ENCODE data around the gene KIAA0513. TPM values are rescaled to one million over a fixed set of nuclear protein-coding genes. Genes with fewer than 3 reads are reported as not detected.

The KIAA0513 gene
- total RNA-seq, 2 experiments from 2014 or later: 9.6 to 10.4 TPM

DNA sequence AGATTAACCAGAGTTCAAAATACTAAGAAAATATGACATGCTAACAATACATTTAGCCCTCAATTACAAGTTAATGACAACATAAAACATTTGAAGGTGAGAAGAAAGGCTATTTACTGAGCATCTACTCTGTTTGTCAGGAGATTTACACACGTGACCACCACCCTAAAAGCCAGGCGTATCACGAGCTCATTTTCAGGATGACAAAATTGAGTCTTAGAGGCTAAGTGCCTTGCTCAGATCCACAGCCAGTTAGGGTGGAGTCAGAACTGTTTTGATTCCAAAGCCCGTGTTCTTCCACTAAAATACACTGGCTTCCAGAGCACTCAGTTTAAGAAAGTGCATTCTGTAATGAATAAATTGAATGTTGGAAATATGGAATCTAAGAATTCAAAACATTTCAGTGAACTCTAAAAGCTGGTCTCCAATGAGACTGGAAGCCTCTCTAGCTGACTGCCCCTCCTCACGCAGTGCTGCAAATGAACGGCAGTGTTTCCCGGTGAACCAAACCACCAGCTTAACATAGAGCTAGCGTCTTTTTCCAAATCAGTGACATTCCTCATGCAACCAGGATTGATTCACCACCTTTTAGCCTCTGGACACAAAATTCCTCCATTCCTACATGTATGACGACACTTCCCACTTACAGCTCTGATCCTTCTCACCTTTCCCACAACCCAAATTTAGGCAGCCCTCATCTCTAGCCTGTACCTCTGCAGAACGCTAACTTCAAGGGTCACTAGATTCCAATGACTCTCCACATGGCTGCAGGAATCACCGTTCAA, 22.1 kb upstream of the KIAA0513 start:
- ATAC-seq: no peak
- ChIA-PET CTCF (interaction anchor here (0.7 to 1.8 kb wide), 4 partner anchors 10 to 123 kb away, joined by 3 to 4 read pairs (median 4); no protein-coding TSS in a partner anchor), POLR2A (no interaction called here)
- Mint-ChIP-seq H3K27me3 (no peaks in the 10 kb centered on the region), H3K27ac (no peak overlapping the region), H3K4me1 (peaks cover 69% of the 10 kb centered on the region), H3K9me3 (ENCODE audit: low read depth) (no peaks in the 10 kb centered on the region), H3K4me3 (no peak overlapping the region), H3K36me3 (ENCODE audit: low read depth) (peaks cover 6% of the 10 kb centered on the region)
- intact Hi-C loops (cut with DNase I, micrococcal nuclease): no loop called here
- no peak for DNase-seq

DNA sequence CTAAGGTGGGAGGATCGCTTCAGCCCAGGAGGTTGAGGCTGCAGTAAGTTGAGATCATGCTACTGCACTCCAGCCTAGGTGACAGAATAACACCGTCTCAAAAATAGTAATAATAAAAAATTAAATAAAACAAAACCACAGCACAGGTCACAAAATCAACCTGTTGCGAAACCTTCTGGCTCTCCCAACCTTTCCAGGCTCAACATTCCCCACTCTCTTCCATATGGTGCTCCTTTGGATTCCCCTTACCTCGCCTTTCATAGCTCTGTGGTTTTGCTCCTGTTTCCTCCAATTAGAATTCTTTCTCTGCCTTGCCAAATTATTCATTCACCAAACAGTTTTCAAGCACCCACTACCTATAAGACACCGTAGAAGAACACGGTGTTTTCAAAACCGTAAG, 21.0 kb upstream of the KIAA0513 start:
- Mint-ChIP-seq H3K9me3 (ENCODE audit: low read depth) (no peaks in the 10 kb centered on the region), H3K27ac (no peak overlapping the region), H3K4me3 (no peak overlapping the region), H3K27me3 (no peaks in the 10 kb centered on the region), H3K4me1 (peaks cover 68% of the 10 kb centered on the region), H3K36me3 (ENCODE audit: low read depth) (peaks cover 6% of the 10 kb centered on the region)
- DNase-seq: no peak
- ATAC-seq: no peak
- intact Hi-C loops (cut with DNase I, micrococcal nuclease): no loop called here
- ChIA-PET POLR2A (no interaction called here), CTCF (interaction anchor here (0.8 to 1.2 kb wide), 2 partner anchors 10 to 122 kb away, joined by 3 read pairs; no protein-coding TSS in a partner anchor)

DNA sequence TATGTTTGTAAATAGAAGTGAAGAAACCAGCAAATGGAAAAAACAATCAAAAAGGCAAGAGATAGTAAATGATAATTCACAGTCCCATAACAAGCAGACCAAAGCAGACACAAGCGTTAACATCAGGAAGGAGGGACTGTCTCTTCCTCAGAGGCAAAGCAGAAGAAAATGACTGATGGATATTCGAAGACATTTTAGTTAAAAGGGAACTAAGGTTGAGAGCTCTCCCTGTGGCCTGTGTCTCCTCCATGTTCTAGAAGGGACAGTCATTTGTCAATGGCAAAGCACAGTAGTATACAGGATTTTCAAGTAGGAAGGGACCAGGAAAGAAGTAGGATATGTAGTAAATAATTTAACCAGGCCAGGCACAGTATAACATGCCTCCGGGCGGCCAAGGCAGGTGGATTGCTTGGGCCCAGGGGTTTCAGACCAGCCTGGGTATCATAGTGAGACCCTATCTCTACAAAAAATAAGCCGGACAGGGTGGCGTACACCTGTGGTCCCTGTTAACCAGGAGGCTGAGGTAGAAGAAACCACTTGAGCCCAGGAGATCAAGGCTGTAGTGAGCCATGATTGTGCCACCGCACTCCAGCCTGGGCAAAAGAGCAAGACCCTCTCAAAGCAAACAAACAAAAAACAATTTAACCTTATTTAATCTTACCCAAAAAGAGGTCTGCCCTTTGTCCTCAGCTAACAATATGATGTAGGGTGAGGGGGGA, 19.9 kb upstream of the KIAA0513 start:
- Mint-ChIP-seq H3K9me3 (ENCODE audit: low read depth) (no peaks in the 10 kb centered on the region), H3K27me3 (no peaks in the 10 kb centered on the region), H3K4me1 (peaks cover 60% of the 10 kb centered on the region), H3K36me3 (ENCODE audit: low read depth) (peaks cover 6% of the 10 kb centered on the region), H3K4me3 (no peak overlapping the region), H3K27ac (no peak overlapping the region)
- DNase-seq (no peak), ATAC-seq (no peak)
- ChIA-PET CTCF (interaction anchor here (1.2 kb wide), 1 partner anchor 79 kb away, joined by 3 read pairs; no protein-coding TSS in a partner anchor), POLR2A (no interaction called here)
- intact Hi-C loops (cut with DNase I, micrococcal nuclease): no loop called here

- POLR2A ChIA-PET: interaction anchor here (0.7 kb wide), 1 partner anchor 549 kb away, joined by 4 read pairs; no protein-coding TSS in a partner anchor
- H3K4me3 Mint-ChIP-seq: no peak overlapping the region
- intact Hi-C loops (cut with DNase I, micrococcal nuclease): no loop called here
- no peak for ATAC-seq
- H3K9me3 Mint-ChIP-seq (ENCODE audit: low read depth): no peaks in the 10 kb centered on the region
- CTCF ChIA-PET: interaction anchor here (1.2 kb wide), 1 partner anchor 78 kb away, joined by 3 read pairs; no protein-coding TSS in a partner anchor
- peaks cover 53% of the 10 kb centered on the region for H3K4me1 Mint-ChIP-seq
- no peak overlapping the region for H3K27ac Mint-ChIP-seq
- H3K27me3 Mint-ChIP-seq: no peaks in the 10 kb centered on the region
- peaks cover 6% of the 10 kb centered on the region for H3K36me3 Mint-ChIP-seq (ENCODE audit: low read depth)
- DNase-seq: no peak
Observed at GRCh38 chr16:85008271-85008670, 19.3 kb upstream of the KIAA0513 start.

DNA sequence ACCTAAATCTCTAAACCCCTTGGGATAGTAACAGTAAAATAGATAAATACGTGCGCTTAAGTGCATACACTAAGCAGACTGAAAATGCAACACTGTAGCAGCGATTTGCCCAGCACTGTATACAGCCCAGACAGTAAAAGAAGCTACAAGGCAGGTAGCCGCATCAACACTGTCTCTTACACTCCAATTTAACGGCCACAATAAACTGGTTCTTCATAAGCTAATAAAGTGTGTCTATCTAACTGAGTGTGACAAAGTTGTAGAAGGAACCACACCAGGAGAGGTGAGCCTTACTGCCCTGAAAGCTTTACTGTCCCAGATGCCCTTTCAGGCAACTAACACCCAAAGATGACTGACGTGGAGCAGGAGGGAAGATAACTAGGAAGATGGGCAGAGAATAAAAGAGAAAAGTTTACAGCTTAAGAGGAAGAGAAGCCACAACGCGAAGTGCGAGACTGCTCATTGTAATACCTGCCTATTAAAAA, 17.1 kb upstream of the KIAA0513 start:
- ChIA-PET POLR2A (interaction anchor here (0.6 to 1.3 kb wide), 4 partner anchors 16 to 76 kb away, joined by 3 to 4 read pairs (median 4); partner anchors contain the start of gene KIAA0513), CTCF (interaction anchor here (0.7 to 4.8 kb wide), 10 partner anchors 9 to 256 kb away, joined by 3 to 37 read pairs (median 4); partner anchors contain the start of gene KIAA0513)
- H3K36me3 Mint-ChIP-seq (ENCODE audit: low read depth): peaks cover 6% of the 10 kb centered on the region
- peak overlapping the region; percentile 94 for H3K27ac Mint-ChIP-seq
- H3K4me3 Mint-ChIP-seq: peak overlapping the region; percentile 89
- DNase-seq: no peak
- peak; percentile 1 for ATAC-seq
- peaks cover 35% of the 10 kb centered on the region for H3K4me1 Mint-ChIP-seq
- intact Hi-C loops (cut with DNase I, micrococcal nuclease): loop anchor here in 1 of 2 experiments (5.0 kb wide), 1 partner anchor 47 kb away; no protein-coding TSS in a partner anchor
- no peaks in the 10 kb centered on the region for H3K9me3 Mint-ChIP-seq (ENCODE audit: low read depth)
- no peaks in the 10 kb centered on the region for H3K27me3 Mint-ChIP-seq

DNA sequence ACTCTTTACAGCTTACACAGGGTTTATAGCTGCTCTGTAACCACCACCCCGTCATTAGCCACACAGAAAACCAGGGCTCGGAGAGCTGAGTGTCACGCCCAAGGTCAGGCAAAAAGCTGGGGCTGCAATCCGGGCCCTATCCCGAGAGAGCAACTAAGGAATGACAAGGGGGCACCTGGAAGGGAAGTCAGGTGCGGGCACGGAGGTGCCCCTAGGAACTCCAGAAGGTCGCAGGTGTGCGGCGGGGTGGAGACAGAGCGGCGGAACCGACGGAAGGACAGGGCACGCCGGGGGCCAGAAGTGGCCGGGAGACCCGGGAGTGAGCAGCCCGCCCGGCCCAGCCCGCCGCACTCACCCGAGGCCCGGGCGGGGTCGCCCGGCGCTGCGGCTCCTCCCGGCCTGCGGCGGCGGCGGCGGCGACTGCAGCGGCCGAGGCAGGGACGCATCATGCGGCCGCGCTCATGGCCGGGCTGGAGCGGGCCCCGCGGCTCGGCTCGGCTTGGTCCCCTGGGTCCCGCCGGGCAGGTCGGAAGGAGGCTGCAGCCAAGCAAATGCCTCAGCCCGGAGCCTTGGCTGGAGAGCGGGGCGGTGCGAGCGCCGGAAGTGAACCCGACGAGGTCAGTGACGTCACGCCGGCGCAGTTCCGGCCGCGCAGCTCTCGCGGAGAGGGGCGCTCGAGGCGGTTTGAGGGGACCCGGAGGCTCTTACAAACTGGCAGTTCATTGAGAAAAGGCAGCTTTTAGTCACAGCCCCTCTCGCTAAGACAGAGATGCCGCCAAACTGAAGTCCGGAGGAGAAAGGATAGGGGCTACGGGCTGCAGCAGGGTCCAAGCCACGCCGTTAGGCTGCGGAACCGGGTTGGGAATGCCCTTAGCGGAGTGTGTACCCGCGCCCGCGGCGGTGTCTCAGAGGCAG, 16.4 kb upstream of the KIAA0513 start, which contains the start of gene ZDHHC7:
ZDHHC7 (minus strand) TSS at position 605 of the 915 bp plus-strand sequence. CDS start 20,917 bp downstream, outside the sequence.
- H3K27me3 Mint-ChIP-seq: no peaks in the 10 kb centered on the region
- H3K4me3 Mint-ChIP-seq: peak within 1 kb of the TSS; percentile 89
- DNase-seq (peak; percentile 92), ATAC-seq (peak; percentile 95)
- peaks cover 6% of the 10 kb centered on the region for H3K36me3 Mint-ChIP-seq (ENCODE audit: low read depth)
- H3K9me3 Mint-ChIP-seq (ENCODE audit: low read depth): no peaks in the 10 kb centered on the region
- H3K27ac Mint-ChIP-seq: peak within 1 kb of the TSS; percentile 98
- intact Hi-C loops (cut with DNase I, micrococcal nuclease): loop anchor here (1.0 to 5.0 kb wide), 5 partner anchors 16 to 75 kb away; partner anchors contain the start of gene KIAA0513 (in 1 of the 2)
- H3K4me1 Mint-ChIP-seq: peaks cover 30% of the 10 kb centered on the region
- ChIA-PET POLR2A (interaction anchor here (0.6 to 1.7 kb wide), 4 partner anchors 16 to 75 kb away, joined by 3 to 4 read pairs (median 4); partner anchors contain the start of gene KIAA0513), CTCF (interaction anchor here (0.7 to 4.8 kb wide), 9 partner anchors 9 to 257 kb away, joined by 3 to 37 read pairs (median 4); partner anchors contain the start of gene KIAA0513)

GRCh38 chr16:85011846-85012284, 15.7 kb upstream of the KIAA0513 start:
- Mint-ChIP-seq H3K4me3 (peak overlapping the region; percentile 89), H3K9me3 (ENCODE audit: low read depth) (no peaks in the 10 kb centered on the region), H3K4me1 (peaks cover 32% of the 10 kb centered on the region), H3K27me3 (no peaks in the 10 kb centered on the region), H3K27ac (peak overlapping the region; percentile 98), H3K36me3 (ENCODE audit: low read depth) (peaks cover 3% of the 10 kb centered on the region)
- POLR2A ChIA-PET: interaction anchor here (1.7 kb wide), 1 partner anchor 75 kb away, joined by 4 read pairs; no protein-coding TSS in a partner anchor
- DNase-seq (no peak), ATAC-seq (no peak)
- CTCF ChIA-PET: interaction anchor here (1.5 to 4.8 kb wide), 5 partner anchors 10 to 75 kb away, joined by 3 to 37 read pairs (median 5); partner anchors contain the start of gene KIAA0513
- intact Hi-C loops (cut with DNase I, micrococcal nuclease): loop anchor here (1.0 to 5.0 kb wide), 5 partner anchors 15 to 74 kb away; partner anchors contain the start of gene KIAA0513 (in 1 of the 2)

GRCh38 chr16:85014311-85014710, 13.3 kb upstream of the KIAA0513 start:
- ChIA-PET CTCF (interaction anchor here (0.6 kb wide), 1 partner anchor 32 kb away, joined by 3 read pairs; no protein-coding TSS in a partner anchor), POLR2A (no interaction called here)
- Mint-ChIP-seq H3K36me3 (ENCODE audit: low read depth) (peaks cover 1% of the 10 kb centered on the region), H3K4me3 (no peak overlapping the region), H3K27me3 (no peaks in the 10 kb centered on the region), H3K9me3 (ENCODE audit: low read depth) (no peaks in the 10 kb centered on the region), H3K27ac (no peak overlapping the region), H3K4me1 (peaks cover 22% of the 10 kb centered on the region)
- ATAC-seq (no peak), DNase-seq (no peak)
- intact Hi-C loops (cut with DNase I, micrococcal nuclease): loop anchor here in 1 of 2 experiments (5.0 kb wide), 1 partner anchor 43 kb away; no protein-coding TSS in a partner anchor

DNA sequence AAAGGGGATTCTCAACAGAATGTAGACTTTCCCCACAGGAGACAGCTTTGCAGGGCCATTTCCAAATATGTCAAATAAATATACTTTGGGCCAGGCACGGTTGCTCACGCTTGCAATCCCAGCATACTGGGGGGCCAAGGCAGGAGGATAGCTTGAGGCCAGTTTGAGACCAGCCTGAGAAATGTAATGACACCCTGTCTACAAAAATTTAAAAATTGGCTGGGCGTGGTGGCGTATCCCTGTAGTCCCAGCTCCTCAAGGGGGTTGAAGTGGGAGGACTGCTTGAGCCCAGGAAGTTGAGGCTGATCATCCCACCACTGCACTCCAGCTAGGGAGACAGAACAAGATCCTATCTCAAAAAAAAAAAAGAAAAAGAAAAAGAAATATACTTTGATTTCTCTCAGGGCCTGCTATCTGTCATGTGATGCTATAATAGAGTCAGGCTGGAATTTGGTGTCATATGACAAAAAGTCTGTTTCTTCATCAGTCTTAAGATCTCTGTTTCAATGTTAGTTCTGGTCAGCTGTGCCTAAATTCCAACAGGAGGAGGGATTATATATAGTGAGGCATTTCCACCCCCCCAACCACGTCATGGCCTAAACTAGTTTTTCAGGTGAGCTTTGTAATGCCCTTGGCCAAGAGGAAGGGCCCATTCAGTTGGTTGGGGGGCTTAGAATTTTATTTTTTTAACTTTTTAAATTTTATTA, 12.0 kb upstream of the KIAA0513 start:
- Mint-ChIP-seq H3K27me3 (no peaks in the 10 kb centered on the region), H3K4me1 (peaks cover 10% of the 10 kb centered on the region), H3K27ac (no peak overlapping the region), H3K4me3 (no peak overlapping the region), H3K36me3 (ENCODE audit: low read depth) (no peaks in the 10 kb centered on the region), H3K9me3 (ENCODE audit: low read depth) (no peaks in the 10 kb centered on the region)
- intact Hi-C loops (cut with DNase I, micrococcal nuclease): no loop called here
- POLR2A ChIA-PET: no interaction called here
- CTCF ChIA-PET: interaction anchor here (0.6 to 1.7 kb wide), 4 partner anchors 11 to 72 kb away, joined by 3 to 5 read pairs (median 4); partner anchors contain the start of gene KIAA0513
- DNase-seq (no peak), ATAC-seq (no peak)

DNA sequence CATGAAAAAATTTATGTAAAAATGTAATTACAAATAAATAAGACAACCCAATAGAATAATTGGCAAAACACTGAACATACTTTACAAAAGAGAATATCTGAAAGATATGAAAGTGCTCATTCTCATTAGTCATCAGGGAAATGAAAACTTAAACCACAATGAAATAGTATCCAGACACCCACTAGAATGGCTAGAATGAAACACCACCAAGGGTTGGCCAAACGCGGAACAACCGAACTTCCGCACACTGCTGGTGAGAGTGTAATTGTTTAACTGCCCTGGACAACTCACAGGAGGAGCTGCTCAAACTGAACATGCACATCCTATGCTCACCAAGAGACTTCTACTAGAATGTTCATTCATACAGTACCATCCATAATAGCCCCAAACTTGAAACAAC, 10.4 kb upstream of the KIAA0513 start:
- DNase-seq: peak; percentile 46
- POLR2A ChIA-PET: no interaction called here
- H3K4me1 Mint-ChIP-seq: peaks cover 10% of the 10 kb centered on the region
- peak overlapping the region; percentile 10 for H3K27ac Mint-ChIP-seq
- H3K4me3 Mint-ChIP-seq: no peak overlapping the region
- intact Hi-C loops (cut with DNase I, micrococcal nuclease): no loop called here
- H3K36me3 Mint-ChIP-seq (ENCODE audit: low read depth): no peaks in the 10 kb centered on the region
- H3K9me3 Mint-ChIP-seq (ENCODE audit: low read depth): no peaks in the 10 kb centered on the region
- ATAC-seq: peak; percentile 90
- CTCF ChIA-PET: no interaction called here
- no peaks in the 10 kb centered on the region for H3K27me3 Mint-ChIP-seq

Measured in activated CD4-positive, alpha-beta T cell treated with anti-CD3 and anti-CD28 coated beads for 36 hours (primary cell).